ENCODE data around the gene LEMD1.

LEMD1 gene

DNA sequence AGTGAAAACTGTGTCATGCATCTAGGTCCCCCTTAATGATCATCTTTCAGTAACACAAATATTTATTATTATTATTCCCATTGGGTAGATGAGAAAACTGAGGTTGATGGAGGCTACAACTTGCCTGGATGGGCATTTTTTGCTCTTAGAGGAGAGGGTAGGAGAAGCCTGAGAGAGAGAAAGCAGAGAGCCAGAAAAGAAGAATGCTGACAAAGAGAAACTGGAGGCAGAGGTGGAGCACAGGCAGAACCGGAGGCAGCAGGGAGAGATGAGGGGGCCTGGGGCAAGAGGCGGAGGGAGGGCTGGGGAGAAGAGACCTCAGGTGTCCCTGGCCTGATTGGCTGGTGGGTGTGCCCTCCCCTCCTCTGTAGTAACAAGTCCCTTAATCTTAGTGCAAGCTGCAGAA, 29.9 kb upstream of the LEMD1 start:
- Histone ChIP-seq H3K9me3 (ENCODE audit: low read length) (no peaks in the 10 kb centered on the region), H3K4me3 (ENCODE audit: low read length) (no peak overlapping the region), H2AFZ (ENCODE audit: low read depth, low read length) (no peak overlapping the region), H3K27me3 (ENCODE audit: insufficient read depth, low read length) (peaks cover 77% of the 10 kb centered on the region), H3K4me1 (ENCODE audit: insufficient read depth, low read length) (peaks cover 24% of the 10 kb centered on the region), H3K36me3 (ENCODE audit: insufficient read depth, low read length) (no peaks in the 10 kb centered on the region)

- H2AFZ ChIP-seq (ENCODE audit: low read depth, low read length), result no peak overlapping the region
- no peaks in the 10 kb centered on the region for H3K9me3 ChIP-seq (ENCODE audit: low read length)
- peaks cover 21% of the 10 kb centered on the region for H3K4me1 ChIP-seq (ENCODE audit: insufficient read depth, low read length)
- no peaks in the 10 kb centered on the region for H3K36me3 ChIP-seq (ENCODE audit: insufficient read depth, low read length)
- no peak overlapping the region for H3K4me3 ChIP-seq (ENCODE audit: low read length)
- H3K27me3 ChIP-seq (ENCODE audit: insufficient read depth, low read length), result peaks cover 72% of the 10 kb centered on the region
These were observed 29.3 kb upstream of the LEMD1 start for GRCh38 chr1:205451202-205451601.

GRCh38 chr1:205450448-205450847, 28.6 kb upstream of the LEMD1 start:
- no peaks in the 10 kb centered on the region for H3K9me3 ChIP-seq (ENCODE audit: low read length)
- no peaks in the 10 kb centered on the region for H3K36me3 ChIP-seq (ENCODE audit: insufficient read depth, low read length)
- H3K4me1 ChIP-seq (ENCODE audit: insufficient read depth, low read length), result peaks cover 24% of the 10 kb centered on the region
- H3K4me3 ChIP-seq (ENCODE audit: low read length), result no peak overlapping the region
- no peak overlapping the region for H2AFZ ChIP-seq (ENCODE audit: low read depth, low read length)
- peaks cover 64% of the 10 kb centered on the region for H3K27me3 ChIP-seq (ENCODE audit: insufficient read depth, low read length)

GRCh38 chr1:205449750-205450443, 28.0 kb upstream of the LEMD1 start:
- no peak overlapping the region for H2AFZ ChIP-seq (ENCODE audit: low read depth, low read length)
- H3K27me3 ChIP-seq (ENCODE audit: insufficient read depth, low read length), result peaks cover 59% of the 10 kb centered on the region
- H3K9me3 ChIP-seq (ENCODE audit: low read length), result no peaks in the 10 kb centered on the region
- no peak overlapping the region for H3K4me3 ChIP-seq (ENCODE audit: low read length)
- no peaks in the 10 kb centered on the region for H3K36me3 ChIP-seq (ENCODE audit: insufficient read depth, low read length)
- peaks cover 28% of the 10 kb centered on the region for H3K4me1 ChIP-seq (ENCODE audit: insufficient read depth, low read length)

GRCh38 chr1:205449254-205449749, 27.4 kb upstream of the LEMD1 start:
- no peak overlapping the region for H3K4me3 ChIP-seq (ENCODE audit: low read length)
- H3K4me1 ChIP-seq (ENCODE audit: insufficient read depth, low read length), result peaks cover 33% of the 10 kb centered on the region

GRCh38 chr1:205448540-205449253, 26.8 kb upstream of the LEMD1 start:
- Histone ChIP-seq H3K4me1 (ENCODE audit: insufficient read depth, low read length) (peaks cover 36% of the 10 kb centered on the region), H2AFZ (ENCODE audit: low read depth, low read length) (no peak overlapping the region), H3K36me3 (ENCODE audit: insufficient read depth, low read length) (no peaks in the 10 kb centered on the region), H3K9me3 (ENCODE audit: low read length) (no peaks in the 10 kb centered on the region), H3K4me3 (ENCODE audit: low read length) (no peak overlapping the region), H3K27me3 (ENCODE audit: insufficient read depth, low read length) (peaks cover 55% of the 10 kb centered on the region)

More at GRCh38 chr1:205449254-205449749, 27.4 kb upstream of the LEMD1 start:
- Histone ChIP-seq H3K27me3 (ENCODE audit: insufficient read depth, low read length) (peaks cover 55% of the 10 kb centered on the region), H3K36me3 (ENCODE audit: insufficient read depth, low read length) (no peaks in the 10 kb centered on the region), H3K9me3 (ENCODE audit: low read length) (no peaks in the 10 kb centered on the region), H2AFZ (ENCODE audit: low read depth, low read length) (no peak overlapping the region)

- H3K27me3 ChIP-seq (ENCODE audit: insufficient read depth, low read length), result peaks cover 55% of the 10 kb centered on the region
- H2AFZ ChIP-seq (ENCODE audit: low read depth, low read length), result no peak overlapping the region
- H3K36me3 ChIP-seq (ENCODE audit: insufficient read depth, low read length), result no peaks in the 10 kb centered on the region
- no peak overlapping the region for H3K4me3 ChIP-seq (ENCODE audit: low read length)
- no peaks in the 10 kb centered on the region for H3K9me3 ChIP-seq (ENCODE audit: low read length)
- peaks cover 36% of the 10 kb centered on the region for H3K4me1 ChIP-seq (ENCODE audit: insufficient read depth, low read length)
These were observed 25.8 kb upstream of the LEMD1 start for GRCh38 chr1:205447457-205448341.

- H2AFZ ChIP-seq (ENCODE audit: low read depth, low read length), result no peak overlapping the region
- peaks cover 41% of the 10 kb centered on the region for H3K4me1 ChIP-seq (ENCODE audit: insufficient read depth, low read length)
- peaks cover 56% of the 10 kb centered on the region for H3K27me3 ChIP-seq (ENCODE audit: insufficient read depth, low read length)
- H3K36me3 ChIP-seq (ENCODE audit: insufficient read depth, low read length), result no peaks in the 10 kb centered on the region
- no peaks in the 10 kb centered on the region for H3K9me3 ChIP-seq (ENCODE audit: low read length)
- H3K4me3 ChIP-seq (ENCODE audit: low read length), result no peak overlapping the region
These were observed 25.0 kb upstream of the LEMD1 start for GRCh38 chr1:205446828-205447227.

DNA sequence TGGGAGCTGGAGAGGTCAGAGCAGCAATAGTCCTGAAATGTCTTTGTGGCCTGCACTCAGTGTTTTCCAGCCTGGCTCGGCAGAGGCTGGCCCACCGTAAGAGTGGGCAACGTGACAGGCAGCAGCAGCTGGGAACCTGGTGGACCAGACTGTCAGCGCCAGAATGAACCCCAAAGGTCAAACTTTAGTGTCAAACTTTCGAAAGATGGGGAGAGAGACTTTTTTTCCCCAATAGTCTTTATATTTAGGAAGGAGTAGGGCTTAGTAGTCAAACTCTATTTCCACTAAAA, 23.7 kb upstream of the LEMD1 start:
- Histone ChIP-seq H2AFZ (ENCODE audit: low read depth, low read length) (no peak overlapping the region), H3K27me3 (ENCODE audit: insufficient read depth, low read length) (peaks cover 56% of the 10 kb centered on the region), H3K9me3 (ENCODE audit: low read length) (no peaks in the 10 kb centered on the region), H3K4me1 (ENCODE audit: insufficient read depth, low read length) (peaks cover 48% of the 10 kb centered on the region), H3K4me3 (ENCODE audit: low read length) (no peak overlapping the region), H3K36me3 (ENCODE audit: insufficient read depth, low read length) (no peaks in the 10 kb centered on the region)

DNA sequence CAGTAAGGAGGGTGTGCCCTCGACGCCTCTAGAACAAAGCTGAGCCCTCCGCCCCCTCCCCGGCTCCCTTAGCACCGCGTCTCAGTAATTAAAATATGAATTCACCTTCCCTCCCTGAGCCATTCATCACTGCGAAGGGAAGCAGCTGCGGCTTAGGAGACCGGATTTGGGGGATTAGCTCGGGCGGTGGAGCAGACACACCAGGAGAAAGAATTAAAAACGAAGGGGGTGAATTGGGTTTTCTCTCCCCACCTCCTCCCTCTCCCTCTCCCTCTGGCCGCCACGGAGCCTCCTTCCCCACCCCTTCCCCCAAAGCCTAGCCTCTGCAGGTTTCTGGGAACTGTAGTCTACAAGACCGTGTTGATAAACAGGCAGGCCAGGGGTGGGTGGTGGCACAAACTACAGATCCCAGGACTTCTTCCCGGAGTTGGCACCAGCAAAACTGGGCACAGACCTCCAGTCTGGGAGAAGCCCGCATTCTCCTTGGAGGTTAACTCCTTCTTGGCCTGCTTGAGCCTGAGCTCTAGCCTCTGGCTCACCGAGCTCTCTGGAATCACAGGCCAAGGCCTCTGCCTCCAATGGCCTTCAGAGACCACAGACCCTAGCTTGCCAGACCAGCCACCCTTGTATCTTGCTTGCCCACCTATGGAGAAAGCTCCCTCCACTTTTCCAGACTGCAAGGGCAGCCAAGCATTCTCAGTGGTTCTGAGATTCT, 23.2 kb upstream of the LEMD1 start:
- no peaks in the 10 kb centered on the region for H3K9me3 ChIP-seq (ENCODE audit: low read length)
- H3K36me3 ChIP-seq (ENCODE audit: insufficient read depth, low read length), result no peaks in the 10 kb centered on the region
- H3K4me1 ChIP-seq (ENCODE audit: insufficient read depth, low read length), result peaks cover 47% of the 10 kb centered on the region
- H3K4me3 ChIP-seq (ENCODE audit: low read length), result no peak overlapping the region
- H2AFZ ChIP-seq (ENCODE audit: low read depth, low read length), result no peak overlapping the region
- peaks cover 57% of the 10 kb centered on the region for H3K27me3 ChIP-seq (ENCODE audit: insufficient read depth, low read length)

GRCh38 chr1:205444300-205444930, 22.6 kb upstream of the LEMD1 start:
- no peak overlapping the region for H2AFZ ChIP-seq (ENCODE audit: low read depth, low read length)
- no peaks in the 10 kb centered on the region for H3K36me3 ChIP-seq (ENCODE audit: insufficient read depth, low read length)
- no peaks in the 10 kb centered on the region for H3K9me3 ChIP-seq (ENCODE audit: low read length)
- H3K4me3 ChIP-seq (ENCODE audit: low read length), result no peak overlapping the region
- H3K4me1 ChIP-seq (ENCODE audit: insufficient read depth, low read length), result peaks cover 43% of the 10 kb centered on the region
- peaks cover 64% of the 10 kb centered on the region for H3K27me3 ChIP-seq (ENCODE audit: insufficient read depth, low read length)

- Histone ChIP-seq H3K4me1 (ENCODE audit: insufficient read depth, low read length) (peaks cover 36% of the 10 kb centered on the region), H3K36me3 (ENCODE audit: insufficient read depth, low read length) (no peaks in the 10 kb centered on the region), H3K27me3 (ENCODE audit: insufficient read depth, low read length) (peaks cover 67% of the 10 kb centered on the region), H2AFZ (ENCODE audit: low read depth, low read length) (no peak overlapping the region), H3K9me3 (ENCODE audit: low read length) (no peaks in the 10 kb centered on the region), H3K4me3 (ENCODE audit: low read length) (no peak overlapping the region)
These were observed 21.9 kb upstream of the LEMD1 start for GRCh38 chr1:205443585-205444299.
